ENCODE data around the gene RPL36. TPM values are rescaled to one million over a fixed set of nuclear protein-coding genes. Genes with fewer than 3 reads are reported as not detected.

RPL36 gene
- total RNA-seq, 1 donor from 2014 or later = 241 TPM

Other genes with a start within 250 kb of the RPL36 start
- not detected for gene ZNRF4, start 234.9 kb upstream of the RPL36 start, total RNA-seq
- not detected for gene TINCR, start 122.3 kb upstream of the RPL36 start, total RNA-seq
- gene SAFB2, start 67.5 kb upstream of the RPL36 start, total RNA-seq = 49.4 TPM
- 48.6 TPM for gene SAFB, start 67.2 kb upstream of the RPL36 start, total RNA-seq
- gene MICOS13, start 9.8 kb upstream of the RPL36 start, total RNA-seq = 38.4 TPM
- gene HSD11B1L, start 9.3 kb upstream of the RPL36 start, total RNA-seq = 4.1 TPM
- 68.7 TPM for gene LONP1, start 29.9 kb downstream of the RPL36 start, total RNA-seq
- gene CATSPERD, start 30.3 kb downstream of the RPL36 start, total RNA-seq = not detected
- gene PRR22, start 94.5 kb downstream of the RPL36 start, total RNA-seq = 3.0 TPM
- gene DUS3L, start 100.9 kb downstream of the RPL36 start, total RNA-seq = 18.8 TPM
- gene NRTN, start 114.8 kb downstream of the RPL36 start, total RNA-seq = 16.7 TPM
- gene FUT6, start 149.4 kb downstream of the RPL36 start, total RNA-seq = 3.0 TPM
- 0.93 TPM for gene FUT3, start 161.2 kb downstream of the RPL36 start, total RNA-seq
- gene FUT5, start 180.2 kb downstream of the RPL36 start, total RNA-seq = 0.40 TPM
- 164 TPM for gene NDUFA11, start 213.5 kb downstream of the RPL36 start, total RNA-seq
- gene VMAC, start 214.6 kb downstream of the RPL36 start, total RNA-seq = 3.9 TPM
- 11.5 TPM for gene CAPS, start 224.0 kb downstream of the RPL36 start, total RNA-seq